T-cell (primary cell): Measurements from ENCODE around the gene UNC93A. TPM values are rescaled to one million over a fixed set of nuclear protein-coding genes. Genes with fewer than 3 reads are reported as not detected.

Experiments used
- ATAC-seq, 4 experiments: fragments of 200-7000 bp in 3 of 4; fragments of 150-1000 bp in 1 of 4; cut with Tn5 transposase; replicated peaks in 1 of 4; 1 replicate in 3 of 4; 2 replicates in 1 of 4; pipeline ENCODE4 v1.10.0; 2021; ENCODE audit warnings: moderate library complexity in 3 of 4, mild to moderate bottlenecking in 2 of 4, moderate number of reproducible peaks in 1 of 4
- CTCF ChIA-PET, 2 donors: fragments of 300-600 bp; sonication (Branson Sonifier 250); formaldehyde crosslinking; loops; one replicate each; lab custom pipeline; 2022; ENCODE audit warnings: antibody characterized with exemption in 2 of 2; lab: Charles Lee
- POLR2A ChIA-PET, 2 donors: fragments of 300-600 bp; sonication (Branson Sonifier 250); formaldehyde crosslinking; loops; one replicate each; lab custom pipeline; 2022; ENCODE audit warnings: antibody characterized with exemption in 2 of 2; lab: Charles Lee
- DNase-seq, 35 experiments: peaks; one replicate each; pipeline versions ENCODE4 v3.0.0 to v3.0.0-alpha.2; 2013 to 2023
- H3K27ac ChIP-seq: one replicate; pipeline ENCODE4 v1.5.1; 2013; ENCODE audit warnings: low read length
- H3K27me3 ChIP-seq, 2 experiments: replicated peaks in 1 of 2; 1 replicate in 1 of 2; 2 replicates in 1 of 2; pipeline versions ENCODE4 v1.6.1 to v1.7.0; 2013; ENCODE audit warnings: low read length in 1 of 2, mixed read lengths in 1 of 2; ENCODE audit not compliant: control insufficient read depth in 2 of 2, insufficient read depth in 2 of 2; ENCODE audit errors: extremely low read depth in 1 of 2
- H3K36me3 ChIP-seq, 2 donors: 1 replicate in 1 of 2; 2 replicates in 1 of 2; pipeline versions ENCODE4 v1.6.1 to v1.7.0; 2013; ENCODE audit warnings: low read length in 1 of 2; ENCODE audit not compliant: control insufficient read depth in 2 of 2, insufficient read depth in 1 of 2; ENCODE audit errors: extremely low read depth in 1 of 2
- H3K4me1 ChIP-seq, 2 experiments: 1 replicate in 1 of 2; 2 replicates in 1 of 2; pipeline versions ENCODE4 v1.6.1 to v1.7.0; 2013; ENCODE audit warnings: low read length in 2 of 2, mixed read lengths in 1 of 2; ENCODE audit not compliant: insufficient read depth in 2 of 2, control insufficient read depth in 1 of 2; ENCODE audit errors: extremely low read depth in 1 of 2
- H3K4me3 ChIP-seq, 2 donors: 1 replicate in 1 of 2; 2 replicates in 1 of 2; pipeline versions ENCODE4 v1.5.1 to v1.7.0; 2013; ENCODE audit warnings: mild to moderate bottlenecking in 2 of 2, low read length in 1 of 2, moderate library complexity in 1 of 2; ENCODE audit not compliant: control insufficient read depth in 1 of 2; ENCODE audit errors: extremely low read depth in 1 of 2
- H3K9me3 ChIP-seq: 2 replicates; pipeline ENCODE4 v1.7.0; 2013
- H3K27ac Mint-ChIP-seq, 2 donors: one replicate each; pipeline ENCODE4 v1.8.0; 2020 to 2021; ENCODE audit warnings: mild to moderate bottlenecking in 2 of 2, mixed read lengths in 2 of 2
- H3K27me3 Mint-ChIP-seq, 2 donors: one replicate each; pipeline ENCODE4 v1.8.0; 2021 to 2022; ENCODE audit warnings: mixed read lengths in 2 of 2
- H3K36me3 Mint-ChIP-seq: one replicate; pipeline ENCODE4 v1.8.0; 2021; ENCODE audit warnings: mixed read lengths
- H3K4me1 Mint-ChIP-seq, 3 donors: one replicate each; pipeline ENCODE4 v1.8.0; 2020 to 2022; ENCODE audit warnings: mixed read lengths in 3 of 3, mild to moderate bottlenecking in 1 of 3
- H3K4me3 Mint-ChIP-seq, 3 donors: one replicate each; pipeline ENCODE4 v1.8.0; 2020 to 2022; ENCODE audit warnings: mild to moderate bottlenecking in 3 of 3, mixed read lengths in 3 of 3, moderate library complexity in 3 of 3
- H3K9me3 Mint-ChIP-seq, 3 donors: one replicate each; pipeline ENCODE4 v1.8.0; 2020 to 2022; ENCODE audit warnings: mixed read lengths in 3 of 3
- WGBS: methylation state at CpG from one replicate; pipeline ENCODE4 v1.1.5; 2013; ENCODE audit warnings: missing lambda C conversion rate; ENCODE audit not compliant: insufficient coverage; 5-methylcytosine and 5-hydroxymethylcytosine counted together
- total RNA-seq, 35 experiments: library from RNA in 6 of 35; stranded (reverse) in 6 of 35; fragments of 120-200 nt in 1 of 35; gene quantifications; one replicate each; pipeline versions ENCODE4 v1.2.1 to v1.2.4 and lab custom pipeline; 2013 to 2026

Gene UNC93A
- total RNA-seq, 5 donors from 2014 or later (not counting 1 experiment from before 2014, with no cell fraction given): not detected

GRCh38 chr6:167295495-167296292 is 4.6 kb downstream of the UNC93A start:
- DNase-seq: no peak
- Mint-ChIP-seq H3K4me3 (no peak overlapping the region), H3K36me3 (no peaks in the 10 kb centered on the region), H3K9me3 (no peaks in the 10 kb centered on the region), H3K27ac (no peak overlapping the region), H3K27me3 (peaks cover 23 to 28% of the 10 kb centered on the region in 2 donors), H3K4me1 (no peaks in the 10 kb centered on the region)
- no peak overlapping the region for H3K27ac ChIP-seq
- POLR2A ChIA-PET: no interaction called here
- no peaks in the 10 kb centered on the region for H3K9me3 ChIP-seq
- CTCF ChIA-PET: no interaction called here
- peaks cover 0 to 45% of the 10 kb centered on the region in 2 experiments for H3K27me3 ChIP-seq
- H3K4me1 ChIP-seq: no peaks in the 10 kb centered on the region
- no peaks in the 10 kb centered on the region for H3K36me3 ChIP-seq
- no peak overlapping the region for H3K4me3 ChIP-seq
- WGBS: 90% methylated on average over 38 of the region's 43 CpGs
- ATAC-seq: no peak

- H3K4me3 ChIP-seq: no peak overlapping the region
Observed at GRCh38 chr6:167296293-167296690, 5.2 kb downstream of the UNC93A start.

GRCh38 chr6:167296902-167297301 is 5.8 kb downstream of the UNC93A start:
- ATAC-seq: no peak
- no peak overlapping the region for H3K27ac Mint-ChIP-seq
- CTCF ChIA-PET: no interaction called here
- Histone ChIP-seq H3K4me1 (no peaks in the 10 kb centered on the region), H3K4me3 (no peak overlapping the region), H3K36me3 (no peaks in the 10 kb centered on the region), H3K27me3 (peaks cover 0 to 47% of the 10 kb centered on the region in 2 experiments), H3K27ac (no peak overlapping the region), H3K9me3 (no peaks in the 10 kb centered on the region)
- no peak overlapping the region for H3K4me3 Mint-ChIP-seq
- no peaks in the 10 kb centered on the region for H3K4me1 Mint-ChIP-seq
- no peaks in the 10 kb centered on the region for H3K36me3 Mint-ChIP-seq
- peaks cover 22 to 30% of the 10 kb centered on the region in 2 donors for H3K27me3 Mint-ChIP-seq
- WGBS: 43% methylated on average over 2 of the region's 7 CpGs
- DNase-seq: no peak
- POLR2A ChIA-PET: no interaction called here
- no peaks in the 10 kb centered on the region for H3K9me3 Mint-ChIP-seq

More at GRCh38 chr6:167296293-167296690, 5.2 kb downstream of the UNC93A start:
- Mint-ChIP-seq H3K27me3 (peaks cover 23 to 30% of the 10 kb centered on the region in 2 donors), H3K4me3 (no peak overlapping the region), H3K9me3 (no peaks in the 10 kb centered on the region), H3K4me1 (no peaks in the 10 kb centered on the region), H3K27ac (no peak overlapping the region), H3K36me3 (no peaks in the 10 kb centered on the region)
- H3K36me3 ChIP-seq: no peaks in the 10 kb centered on the region
- peaks cover 0 to 45% of the 10 kb centered on the region in 2 experiments for H3K27me3 ChIP-seq
- H3K4me1 ChIP-seq: no peaks in the 10 kb centered on the region
- WGBS: 86% methylated on average over 3 of the region's 5 CpGs
- DNase-seq: no peak
- no peaks in the 10 kb centered on the region for H3K9me3 ChIP-seq
- ATAC-seq: no peak
- ChIA-PET POLR2A (no interaction called here), CTCF (no interaction called here)
- no peak overlapping the region for H3K27ac ChIP-seq

- POLR2A ChIA-PET: no interaction called here
- 90% methylated on average over 2 of the region's 4 CpGs for WGBS
- H3K4me1 Mint-ChIP-seq: no peaks in the 10 kb centered on the region
- DNase-seq (no peak), ATAC-seq (no peak)
- H3K4me3 Mint-ChIP-seq: no peak overlapping the region
- H3K27ac Mint-ChIP-seq: no peak overlapping the region
- no peaks in the 10 kb centered on the region for H3K36me3 Mint-ChIP-seq
- no peak overlapping the region for H3K27ac ChIP-seq
- H3K4me3 ChIP-seq: no peak overlapping the region
- H3K27me3 Mint-ChIP-seq: peaks cover 20 to 32% of the 10 kb centered on the region in 2 donors
- CTCF ChIA-PET: no interaction called here
- no peaks in the 10 kb centered on the region for H3K36me3 ChIP-seq
- H3K9me3 ChIP-seq: no peaks in the 10 kb centered on the region
- no peaks in the 10 kb centered on the region for H3K9me3 Mint-ChIP-seq
- no peaks in the 10 kb centered on the region for H3K4me1 ChIP-seq
- H3K27me3 ChIP-seq: peaks cover 0 to 44% of the 10 kb centered on the region in 2 experiments
Observed at GRCh38 chr6:167298127-167298526, 7.0 kb downstream of the UNC93A start.

GRCh38 chr6:167299641-167300308 is 8.7 kb downstream of the UNC93A start:
- no peaks in the 10 kb centered on the region for H3K4me1 ChIP-seq
- Mint-ChIP-seq H3K4me1 (no peaks in the 10 kb centered on the region), H3K27me3 (peaks cover 20 to 33% of the 10 kb centered on the region in 2 donors), H3K27ac (no peak overlapping the region), H3K9me3 (no peaks in the 10 kb centered on the region), H3K4me3 (no peak overlapping the region), H3K36me3 (no peaks in the 10 kb centered on the region)
- H3K9me3 ChIP-seq: no peaks in the 10 kb centered on the region
- no peak overlapping the region for H3K4me3 ChIP-seq
- 74% methylated on average over 16 of the region's 16 CpGs for WGBS
- ChIA-PET CTCF (no interaction called here), POLR2A (no interaction called here)
- no peak overlapping the region for H3K27ac ChIP-seq
- H3K36me3 ChIP-seq: no peaks in the 10 kb centered on the region
- DNase-seq (no peak), ATAC-seq (no peak)
- H3K27me3 ChIP-seq: peaks cover 0 to 42% of the 10 kb centered on the region in 2 experiments

- Histone ChIP-seq H3K36me3 (no peaks in the 10 kb centered on the region), H3K27me3 (peaks cover 0 to 33% of the 10 kb centered on the region in 2 experiments), H3K4me1 (no peaks in the 10 kb centered on the region), H3K9me3 (no peaks in the 10 kb centered on the region), H3K4me3 (no peak overlapping the region), H3K27ac (no peak overlapping the region)
- Mint-ChIP-seq H3K27me3 (peaks cover 15 to 29% of the 10 kb centered on the region in 2 donors), H3K4me3 (no peak overlapping the region), H3K27ac (no peak overlapping the region), H3K4me1 (no peaks in the 10 kb centered on the region), H3K36me3 (no peaks in the 10 kb centered on the region), H3K9me3 (no peaks in the 10 kb centered on the region)
- CTCF ChIA-PET: no interaction called here
- POLR2A ChIA-PET: no interaction called here
- DNase-seq (no peak), ATAC-seq (no peak)
- WGBS: 83% methylated on average over 2 of the region's 9 CpGs
Observed at GRCh38 chr6:167300902-167301777, 10.0 kb downstream of the UNC93A start.
